Measurements from ENCODE around the gene AIFM2.

The AIFM2 gene

DNA sequence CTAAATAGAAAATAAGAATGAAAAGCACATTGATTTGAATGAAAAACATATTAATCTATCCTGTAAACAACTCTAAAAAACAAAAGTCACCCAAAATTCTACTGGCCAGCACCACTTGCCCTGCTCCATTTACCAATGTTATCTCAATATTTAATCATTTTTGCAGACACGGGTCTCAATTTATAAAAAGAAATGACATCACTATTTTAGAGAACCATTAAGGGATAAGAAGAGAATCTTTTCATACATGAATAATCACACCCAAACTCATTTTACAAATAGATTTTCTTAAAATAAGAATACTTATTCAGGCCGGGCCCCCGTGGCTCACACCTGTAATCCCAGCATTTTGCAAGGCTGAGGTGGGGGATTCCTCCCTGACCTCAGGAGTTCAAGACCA lies 33.8 kb upstream of the AIFM2 start:
- no peak overlapping the region for H3K9ac ChIP-seq (ENCODE audit: low read length)
- H3K4me3 ChIP-seq (ENCODE audit: low read length) = no peak overlapping the region
- H3K9me3 ChIP-seq (replicated peaks; ENCODE audit: insufficient read depth, low read length) = no peaks in the 10 kb centered on the region
- H3K27me3 ChIP-seq (replicated peaks; ENCODE audit: insufficient read depth, low read length) = no peaks in the 10 kb centered on the region
- H2AFZ ChIP-seq (ENCODE audit: low read length) = no peak overlapping the region
- H3K4me1 ChIP-seq (ENCODE audit: low read length) = peaks cover 38% of the 10 kb centered on the region
- H3K36me3 ChIP-seq (replicated peaks; ENCODE audit: insufficient read depth, low read length) = no peaks in the 10 kb centered on the region
- H3K27ac ChIP-seq (ENCODE audit: low read length) = no peak overlapping the region
- H4K20me1 ChIP-seq (ENCODE audit: insufficient read depth, low read length) = peaks cover 19% of the 10 kb centered on the region; the same call in 1 of the 2 replicates
- peaks cover 88% of the 10 kb centered on the region for H3K79me2 ChIP-seq (ENCODE audit: low read length)
- DNase-seq = no peak
- H3K9me2 ChIP-seq (replicated peaks; ENCODE audit: insufficient read depth, low read length) = no peaks in the 10 kb centered on the region
- TF ChIP-seq EZH2phosphoT487 (IDR thresholded peaks at IDR 0.05; ENCODE audit: low read length) = no peak
- TF ChIP-seq EZH2 (optimal IDR thresholded peaks at IDR 0.05; ENCODE audit: low read depth, low read length) = no peak
- TF ChIP-seq, protein P1, sequence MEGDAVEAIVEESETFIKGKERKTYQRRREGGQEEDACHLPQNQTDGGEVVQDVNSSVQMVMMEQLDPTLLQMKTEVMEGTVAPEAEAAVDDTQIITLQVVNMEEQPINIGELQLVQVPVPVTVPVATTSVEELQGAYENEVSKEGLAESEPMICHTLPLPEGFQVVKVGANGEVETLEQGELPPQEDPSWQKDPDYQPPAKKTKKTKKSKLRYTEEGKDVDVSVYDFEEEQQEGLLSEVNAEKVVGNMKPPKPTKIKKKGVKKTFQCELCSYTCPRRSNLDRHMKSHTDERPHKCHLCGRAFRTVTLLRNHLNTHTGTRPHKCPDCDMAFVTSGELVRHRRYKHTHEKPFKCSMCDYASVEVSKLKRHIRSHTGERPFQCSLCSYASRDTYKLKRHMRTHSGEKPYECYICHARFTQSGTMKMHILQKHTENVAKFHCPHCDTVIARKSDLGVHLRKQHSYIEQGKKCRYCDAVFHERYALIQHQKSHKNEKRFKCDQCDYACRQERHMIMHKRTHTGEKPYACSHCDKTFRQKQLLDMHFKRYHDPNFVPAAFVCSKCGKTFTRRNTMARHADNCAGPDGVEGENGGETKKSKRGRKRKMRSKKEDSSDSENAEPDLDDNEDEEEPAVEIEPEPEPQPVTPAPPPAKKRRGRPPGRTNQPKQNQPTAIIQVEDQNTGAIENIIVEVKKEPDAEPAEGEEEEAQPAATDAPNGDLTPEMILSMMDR (IDR thresholded peaks at IDR 0.05; ENCODE audit: low read length) = no peak
- H3F3A ChIP-seq (ENCODE audit: insufficient read depth, low read length) = peaks cover 4% of the 10 kb centered on the region; the same call in 1 of the 2 replicates
- no peak overlapping the region for H3K4me2 ChIP-seq (ENCODE audit: low read depth, low read length)

GRCh38 chr10:70164163-70164562 lies 31.5 kb upstream of the AIFM2 start:
- peaks cover 4% of the 10 kb centered on the region; the same call in 1 of the 2 replicates for H3F3A ChIP-seq (ENCODE audit: insufficient read depth, low read length)
- H3K4me2 ChIP-seq (ENCODE audit: low read depth, low read length) = peak overlapping the region; percentile 38; the same call in 1 of the 2 replicates
- peaks cover 97% of the 10 kb centered on the region for H3K79me2 ChIP-seq (ENCODE audit: low read length)
- H4K20me1 ChIP-seq (ENCODE audit: insufficient read depth, low read length) = peaks cover 19% of the 10 kb centered on the region; the same call in 1 of the 2 replicates
- no peak for DNase-seq
- H3K9ac ChIP-seq (ENCODE audit: low read length) = no peak overlapping the region
- peaks cover 35% of the 10 kb centered on the region for H3K4me1 ChIP-seq (ENCODE audit: low read length)
- no peaks in the 10 kb centered on the region for H3K9me2 ChIP-seq (replicated peaks; ENCODE audit: insufficient read depth, low read length)
- no peaks in the 10 kb centered on the region for H3K27me3 ChIP-seq (replicated peaks; ENCODE audit: insufficient read depth, low read length)
- H3K4me3 ChIP-seq (ENCODE audit: low read length) = no peak overlapping the region
- TF ChIP-seq EZH2phosphoT487 (IDR thresholded peaks at IDR 0.05; ENCODE audit: low read length) (no peak), EZH2 (optimal IDR thresholded peaks at IDR 0.05; ENCODE audit: low read depth, low read length) (no peak)
- TF ChIP-seq, protein P1 (IDR thresholded peaks at IDR 0.05; ENCODE audit: low read length) = no peak
- H3K9me3 ChIP-seq (replicated peaks; ENCODE audit: insufficient read depth, low read length) = no peaks in the 10 kb centered on the region
- peaks cover 16% of the 10 kb centered on the region for H3K36me3 ChIP-seq (replicated peaks; ENCODE audit: insufficient read depth, low read length)
- no peak overlapping the region for H3K27ac ChIP-seq (ENCODE audit: low read length)
- H2AFZ ChIP-seq (ENCODE audit: low read length) = no peak overlapping the region

- H3K4me2 ChIP-seq (ENCODE audit: low read depth, low read length) = no peak overlapping the region
- peaks cover 92% of the 10 kb centered on the region for H3K79me2 ChIP-seq (ENCODE audit: low read length)
- H3K9ac ChIP-seq (ENCODE audit: low read length) = no peak overlapping the region
- peaks cover 28% of the 10 kb centered on the region for H3K4me1 ChIP-seq (ENCODE audit: low read length)
- TF ChIP-seq EZH2phosphoT487 (IDR thresholded peaks at IDR 0.05; ENCODE audit: low read length) (no peak), EZH2 (optimal IDR thresholded peaks at IDR 0.05; ENCODE audit: low read depth, low read length) (no peak)
- TF ChIP-seq, protein P1 (IDR thresholded peaks at IDR 0.05; ENCODE audit: low read length) = no peak
- H3K27ac ChIP-seq (ENCODE audit: low read length) = no peak overlapping the region
- H3K9me2 ChIP-seq (replicated peaks; ENCODE audit: insufficient read depth, low read length) = no peaks in the 10 kb centered on the region
- H3F3A ChIP-seq (ENCODE audit: insufficient read depth, low read length) = peaks cover 4% of the 10 kb centered on the region; the same call in 1 of the 2 replicates
- DNase-seq = no peak
- no peaks in the 10 kb centered on the region for H3K27me3 ChIP-seq (replicated peaks; ENCODE audit: insufficient read depth, low read length)
- no peak overlapping the region for H2AFZ ChIP-seq (ENCODE audit: low read length)
- peaks cover 19% of the 10 kb centered on the region; the same call in 1 of the 2 replicates for H4K20me1 ChIP-seq (ENCODE audit: insufficient read depth, low read length)
- no peaks in the 10 kb centered on the region for H3K9me3 ChIP-seq (replicated peaks; ENCODE audit: insufficient read depth, low read length)
- no peak overlapping the region for H3K4me3 ChIP-seq (ENCODE audit: low read length)
- H3K36me3 ChIP-seq (replicated peaks; ENCODE audit: insufficient read depth, low read length) = peaks cover 16% of the 10 kb centered on the region
Measured at GRCh38 chr10:70163448-70163847, 30.8 kb upstream of the AIFM2 start.
